ENCODE measurements around the gene MBNL1.

The MBNL1 gene

GRCh38 chr3:152268555-152269055 is at the start of gene MBNL1:
TSS of gene MBNL1 (plus strand) at chr3:152268929. CDS start at chr3:152300194, 31,265 bp downstream.
- Mint-ChIP-seq H3K36me3 (peaks cover 14% of the 10 kb centered on the region), H3K27ac (peak within 1 kb of the TSS; percentile 99), H3K4me3 (peak within 1 kb of the TSS; percentile 93), H3K9me3 (ENCODE audit: low read depth) (no peaks in the 10 kb centered on the region), H3K4me1 (ENCODE audit: low read depth) (peaks cover 66% of the 10 kb centered on the region), H3K27me3 (no peaks in the 10 kb centered on the region)

- Mint-ChIP-seq H3K36me3 (no peaks in the 10 kb centered on the region), H3K4me1 (ENCODE audit: low read depth) (peaks cover 67% of the 10 kb centered on the region), H3K27me3 (no peaks in the 10 kb centered on the region), H3K9me3 (ENCODE audit: low read depth) (no peaks in the 10 kb centered on the region), H3K4me3 (peak overlapping the region; percentile 88), H3K27ac (peak overlapping the region; percentile 95)
Observed at GRCh38 chr3:152219216-152219615, 49.5 kb upstream of the MBNL1 start.

GRCh38 chr3:152219769-152220255 is 48.9 kb upstream of the MBNL1 start:
- peaks cover 66% of the 10 kb centered on the region for H3K4me1 Mint-ChIP-seq (ENCODE audit: low read depth)
- no peaks in the 10 kb centered on the region for H3K9me3 Mint-ChIP-seq (ENCODE audit: low read depth)
- peak overlapping the region; percentile 95 for H3K27ac Mint-ChIP-seq
- no peaks in the 10 kb centered on the region for H3K27me3 Mint-ChIP-seq
- H3K36me3 Mint-ChIP-seq: no peaks in the 10 kb centered on the region
- H3K4me3 Mint-ChIP-seq: peak overlapping the region; percentile 2

GRCh38 chr3:152222327-152222726 is 46.4 kb upstream of the MBNL1 start:
- no peaks in the 10 kb centered on the region for H3K36me3 Mint-ChIP-seq
- H3K9me3 Mint-ChIP-seq (ENCODE audit: low read depth): no peaks in the 10 kb centered on the region
- peaks cover 67% of the 10 kb centered on the region for H3K4me1 Mint-ChIP-seq (ENCODE audit: low read depth)
- peak overlapping the region; percentile 56 for H3K27ac Mint-ChIP-seq
- H3K27me3 Mint-ChIP-seq: no peaks in the 10 kb centered on the region
- peak overlapping the region; percentile 65 for H3K4me3 Mint-ChIP-seq

GRCh38 chr3:152225201-152225600 is 43.5 kb upstream of the MBNL1 start:
- H3K36me3 Mint-ChIP-seq: no peaks in the 10 kb centered on the region
- peak overlapping the region; percentile 3 for H3K4me3 Mint-ChIP-seq
- H3K4me1 Mint-ChIP-seq (ENCODE audit: low read depth): peaks cover 52% of the 10 kb centered on the region
- H3K27me3 Mint-ChIP-seq: no peaks in the 10 kb centered on the region
- H3K9me3 Mint-ChIP-seq (ENCODE audit: low read depth): no peaks in the 10 kb centered on the region
- peak overlapping the region; percentile 24 for H3K27ac Mint-ChIP-seq

GRCh38 chr3:152226176-152226575 is 42.6 kb upstream of the MBNL1 start:
- no peaks in the 10 kb centered on the region for H3K27me3 Mint-ChIP-seq
- peaks cover 56% of the 10 kb centered on the region for H3K4me1 Mint-ChIP-seq (ENCODE audit: low read depth)
- no peaks in the 10 kb centered on the region for H3K9me3 Mint-ChIP-seq (ENCODE audit: low read depth)
- no peak overlapping the region for H3K4me3 Mint-ChIP-seq
- peaks cover 5% of the 10 kb centered on the region for H3K36me3 Mint-ChIP-seq
- no peak overlapping the region for H3K27ac Mint-ChIP-seq

- no peak overlapping the region for H3K4me3 Mint-ChIP-seq
- peaks cover 5% of the 10 kb centered on the region for H3K36me3 Mint-ChIP-seq
- no peak overlapping the region for H3K27ac Mint-ChIP-seq
- no peaks in the 10 kb centered on the region for H3K9me3 Mint-ChIP-seq (ENCODE audit: low read depth)
- peaks cover 55% of the 10 kb centered on the region for H3K4me1 Mint-ChIP-seq (ENCODE audit: low read depth)
- H3K27me3 Mint-ChIP-seq: no peaks in the 10 kb centered on the region
Observed at GRCh38 chr3:152227027-152227426, 41.7 kb upstream of the MBNL1 start.

- H3K4me1 Mint-ChIP-seq (ENCODE audit: low read depth): peaks cover 61% of the 10 kb centered on the region
- H3K4me3 Mint-ChIP-seq: no peak overlapping the region
- no peaks in the 10 kb centered on the region for H3K27me3 Mint-ChIP-seq
- no peak overlapping the region for H3K27ac Mint-ChIP-seq
- H3K9me3 Mint-ChIP-seq (ENCODE audit: low read depth): no peaks in the 10 kb centered on the region
- H3K36me3 Mint-ChIP-seq: peaks cover 5% of the 10 kb centered on the region
Observed at GRCh38 chr3:152229692-152230091, 39.0 kb upstream of the MBNL1 start.

- peaks cover 5% of the 10 kb centered on the region for H3K36me3 Mint-ChIP-seq
- H3K27ac Mint-ChIP-seq: peak overlapping the region; percentile 72
- no peaks in the 10 kb centered on the region for H3K9me3 Mint-ChIP-seq (ENCODE audit: low read depth)
- no peaks in the 10 kb centered on the region for H3K27me3 Mint-ChIP-seq
- H3K4me1 Mint-ChIP-seq (ENCODE audit: low read depth): peaks cover 60% of the 10 kb centered on the region
- H3K4me3 Mint-ChIP-seq: peak overlapping the region; percentile 57
Observed at GRCh38 chr3:152230370-152230769, 38.4 kb upstream of the MBNL1 start.

GRCh38 chr3:152232001-152232400 is 36.7 kb upstream of the MBNL1 start:
- no peaks in the 10 kb centered on the region for H3K27me3 Mint-ChIP-seq
- H3K9me3 Mint-ChIP-seq (ENCODE audit: low read depth): no peaks in the 10 kb centered on the region
- H3K36me3 Mint-ChIP-seq: peaks cover 5% of the 10 kb centered on the region
- H3K4me3 Mint-ChIP-seq: no peak overlapping the region
- peaks cover 69% of the 10 kb centered on the region for H3K4me1 Mint-ChIP-seq (ENCODE audit: low read depth)
- H3K27ac Mint-ChIP-seq: peak overlapping the region; percentile 90

GRCh38 chr3:152232679-152233078 is 36.0 kb upstream of the MBNL1 start:
- Mint-ChIP-seq H3K4me3 (peak overlapping the region; percentile 45), H3K36me3 (peaks cover 7% of the 10 kb centered on the region), H3K4me1 (ENCODE audit: low read depth) (peaks cover 74% of the 10 kb centered on the region), H3K27me3 (no peaks in the 10 kb centered on the region), H3K27ac (peak overlapping the region; percentile 90), H3K9me3 (ENCODE audit: low read depth) (peaks cover 2% of the 10 kb centered on the region)

GRCh38 chr3:152234657-152235375 is 33.9 kb upstream of the MBNL1 start:
- Mint-ChIP-seq H3K36me3 (peaks cover 10% of the 10 kb centered on the region), H3K4me3 (no peak overlapping the region), H3K27me3 (no peaks in the 10 kb centered on the region), H3K27ac (peak overlapping the region; percentile 80), H3K9me3 (ENCODE audit: low read depth) (peaks cover 6% of the 10 kb centered on the region), H3K4me1 (ENCODE audit: low read depth) (peaks cover 81% of the 10 kb centered on the region)

GRCh38 chr3:152235709-152236298 is 32.9 kb upstream of the MBNL1 start:
- Mint-ChIP-seq H3K4me1 (ENCODE audit: low read depth) (peaks cover 83% of the 10 kb centered on the region), H3K4me3 (peak overlapping the region; percentile 25)

GRCh38 chr3:152236716-152237115 is 32.0 kb upstream of the MBNL1 start:
- peak overlapping the region; percentile 88 for H3K27ac Mint-ChIP-seq
- peaks cover 84% of the 10 kb centered on the region for H3K4me1 Mint-ChIP-seq (ENCODE audit: low read depth)
- H3K4me3 Mint-ChIP-seq: peak overlapping the region; percentile 68

More at GRCh38 chr3:152235709-152236298, 32.9 kb upstream of the MBNL1 start:
- H3K27me3 Mint-ChIP-seq: no peaks in the 10 kb centered on the region
- H3K36me3 Mint-ChIP-seq: peaks cover 6% of the 10 kb centered on the region
- H3K27ac Mint-ChIP-seq: peak overlapping the region; percentile 87
- peaks cover 6% of the 10 kb centered on the region for H3K9me3 Mint-ChIP-seq (ENCODE audit: low read depth)

More at GRCh38 chr3:152236716-152237115, 32.0 kb upstream of the MBNL1 start:
- Mint-ChIP-seq H3K9me3 (ENCODE audit: low read depth) (peaks cover 6% of the 10 kb centered on the region), H3K36me3 (peaks cover 6% of the 10 kb centered on the region), H3K27me3 (no peaks in the 10 kb centered on the region)
